ENCODE data around the gene PRR33. TPM values are rescaled to one million over a fixed set of nuclear protein-coding genes. Genes with fewer than 3 reads are reported as not detected.

Gene PRR33
- total and polyA plus RNA-seq, 9 donors: 0.01 TPM; not detected in 8

DNA sequence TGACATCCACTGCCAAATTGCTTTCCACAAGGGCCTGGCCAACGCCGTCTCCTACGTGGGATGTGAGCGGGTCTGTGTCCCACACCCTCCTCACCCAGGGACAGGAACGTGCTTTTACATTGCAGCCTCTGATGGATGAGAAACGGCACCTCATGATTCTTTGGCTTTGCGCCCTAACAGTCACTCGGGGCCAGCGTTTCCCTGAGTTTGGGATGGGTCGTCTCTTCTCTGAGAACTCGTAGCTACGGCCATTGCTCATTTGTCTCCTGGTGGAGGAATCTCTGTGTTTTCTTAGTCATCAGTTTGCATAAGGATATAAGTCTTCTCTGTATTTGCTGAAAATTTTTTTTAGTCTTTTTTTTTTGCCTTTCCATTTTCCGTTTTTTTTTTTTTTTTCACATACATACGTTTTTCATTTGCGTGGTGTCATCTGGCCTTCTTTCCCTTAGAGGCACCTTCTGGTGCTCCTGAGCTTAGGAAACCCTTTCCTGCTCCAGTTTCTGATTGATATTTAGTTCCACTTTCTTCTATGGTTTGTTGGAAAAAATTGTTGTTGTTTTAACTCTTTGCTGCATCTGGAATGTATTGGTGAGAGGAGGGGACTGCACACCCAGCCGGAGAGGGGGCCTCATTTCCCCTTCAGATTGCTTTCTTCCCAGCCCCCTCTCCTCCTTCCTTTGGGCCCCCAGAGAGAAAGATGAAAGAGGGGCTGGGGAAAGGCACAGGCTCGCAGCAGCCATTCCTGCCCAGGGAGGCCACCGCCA lies 39.8 kb upstream of the PRR33 start:
- Histone ChIP-seq H3K4me1 (ENCODE audit: insufficient read depth) (peaks cover 2% of the 10 kb centered on the region), H3K9me3 (no peaks in the 10 kb centered on the region), H3K4me3 (no peak overlapping the region), H3K27ac (no peak overlapping the region), H3K36me3 (no peaks in the 10 kb centered on the region), H3K27me3 (no peaks in the 10 kb centered on the region)
- intact Hi-C loops (cut with DNase I): no loop called here
- WGBS, 3 donors: 32 to 38% (median 36%) methylated on average over 18 of the region's 18 CpGs
- DNase-seq: no peak
- TF ChIP-seq EP300 (IDR thresholded peaks at IDR 0.05) (no peak), CTCF (IDR thresholded peaks at IDR 0.05) (no peak), POLR2A (IDR thresholded peaks at IDR 0.05) (no peak)

DNA sequence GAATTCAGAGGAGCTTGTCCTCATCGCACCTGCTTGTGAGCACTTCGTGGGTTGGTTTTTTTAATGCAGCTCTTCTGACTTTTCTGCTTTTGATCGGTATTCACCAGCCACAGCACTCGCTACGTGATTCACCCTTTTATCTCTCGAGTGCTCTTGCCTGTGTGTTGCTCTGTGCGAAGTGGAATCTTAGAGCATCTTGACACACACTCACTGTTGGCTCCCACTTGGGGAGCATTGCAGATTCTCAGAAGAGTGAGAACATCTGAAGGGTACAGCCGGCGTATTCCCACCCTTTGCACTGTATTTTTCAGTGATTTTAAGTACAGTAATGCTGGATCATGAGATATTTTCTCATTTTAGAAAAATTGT lies 38.8 kb upstream of the PRR33 start:
- 21 to 44% (median 43%) methylated on average over 9 of the region's 9 CpGs for WGBS, 3 donors
- TF ChIP-seq EP300 (IDR thresholded peaks at IDR 0.05) (no peak), CTCF (IDR thresholded peaks at IDR 0.05) (no peak), POLR2A (IDR thresholded peaks at IDR 0.05) (no peak)
- Histone ChIP-seq H3K4me1 (ENCODE audit: insufficient read depth) (peaks cover 2% of the 10 kb centered on the region), H3K27me3 (no peaks in the 10 kb centered on the region), H3K27ac (no peak overlapping the region), H3K36me3 (no peaks in the 10 kb centered on the region), H3K9me3 (no peaks in the 10 kb centered on the region), H3K4me3 (no peak overlapping the region)
- intact Hi-C loops (cut with DNase I): no loop called here
- DNase-seq: no peak

DNA sequence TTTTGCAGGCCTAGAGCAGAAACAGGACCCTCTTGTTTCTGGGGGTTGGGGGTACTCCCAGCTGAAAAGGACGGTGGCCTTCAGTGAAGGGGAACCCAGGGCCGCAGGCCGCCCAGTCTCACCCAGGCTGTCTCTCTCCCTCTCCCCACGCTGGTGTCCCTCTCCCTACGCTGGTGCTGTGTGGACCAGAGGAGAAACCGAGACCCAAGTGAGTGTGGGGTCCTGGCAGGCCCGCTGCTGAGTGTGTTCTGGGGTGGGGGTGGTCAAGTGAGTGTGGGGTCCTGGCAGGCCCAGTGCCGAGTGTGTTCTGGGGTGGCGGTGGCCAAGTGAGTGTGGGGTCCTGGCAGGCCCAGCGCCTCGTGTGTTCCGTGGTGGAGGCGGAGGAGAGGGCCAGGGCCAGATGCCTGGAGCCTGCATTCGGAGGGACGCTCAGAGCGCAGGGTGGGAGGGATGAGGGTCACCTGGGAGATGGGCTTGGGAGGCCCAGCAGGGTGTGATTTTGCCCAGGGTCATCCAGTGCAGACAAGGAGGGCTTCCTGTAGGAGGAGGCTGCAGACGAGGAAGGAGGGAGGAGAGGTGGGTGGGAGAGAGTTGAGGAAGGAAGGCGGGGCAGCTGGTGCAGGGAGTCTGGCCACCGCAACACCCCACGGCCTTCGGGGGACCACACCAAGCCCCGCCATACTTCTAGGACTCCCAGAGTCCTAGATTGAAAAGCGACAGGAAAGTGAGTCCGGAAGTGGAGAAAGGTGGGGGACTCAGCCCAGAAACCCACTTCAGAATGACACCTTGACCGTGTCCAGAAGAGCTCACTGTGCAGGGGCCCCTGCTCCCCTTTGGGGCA lies 38.1 kb upstream of the PRR33 start:
- Histone ChIP-seq H3K9me3 (no peaks in the 10 kb centered on the region), H3K27ac (no peak overlapping the region), H3K27me3 (no peaks in the 10 kb centered on the region), H3K36me3 (no peaks in the 10 kb centered on the region), H3K4me3 (no peak overlapping the region), H3K4me1 (ENCODE audit: insufficient read depth) (peaks cover 2% of the 10 kb centered on the region)
- DNase-seq: no peak
- WGBS, 3 donors: 82 to 90% (median 85%) methylated on average over 25 of the region's 25 CpGs
- intact Hi-C loops (cut with DNase I): loop anchor here in 2 of 4 donors (10.0 kb wide), 3 partner anchors 215 to 235 kb away; partner anchors contain the start of gene KRTAP5-6 (in 1 of the 2)
- TF ChIP-seq EP300 (IDR thresholded peaks at IDR 0.05) (no peak), CTCF (IDR thresholded peaks at IDR 0.05) (no peak), POLR2A (IDR thresholded peaks at IDR 0.05) (no peak)

DNA sequence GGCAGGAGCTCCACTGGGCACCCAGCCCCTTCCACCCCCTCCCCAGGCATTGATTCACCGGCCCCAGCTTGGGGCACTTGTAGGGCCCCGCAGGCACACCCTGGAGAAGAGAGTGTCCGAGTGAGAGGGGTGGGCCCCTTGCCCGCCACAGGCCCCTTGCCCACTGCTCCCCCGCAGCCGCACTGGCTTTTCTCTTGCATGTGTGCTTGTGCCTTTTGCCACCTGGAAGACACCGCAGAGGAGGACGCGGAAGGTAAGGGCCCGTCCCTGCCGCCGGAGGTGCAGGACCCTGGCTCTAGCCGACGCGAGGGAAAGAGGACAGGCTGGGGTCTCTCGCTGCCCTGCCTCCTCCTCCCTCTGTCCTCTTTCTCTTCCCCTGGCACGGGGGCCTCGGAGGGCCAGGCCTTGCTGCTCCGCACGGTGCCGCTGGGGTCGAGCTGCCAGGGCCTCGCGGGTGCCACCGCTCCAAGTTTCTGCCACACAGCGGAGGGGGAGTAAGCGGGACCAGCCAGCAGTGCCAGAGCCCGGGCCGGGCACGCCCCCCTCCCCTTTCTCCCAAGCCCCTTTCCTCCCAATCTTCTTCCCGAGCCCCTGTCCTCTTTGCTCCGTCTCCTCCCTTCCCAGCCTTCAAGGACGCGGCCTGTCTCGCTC lies 37.3 kb upstream of the PRR33 start:
- no peaks in the 10 kb centered on the region for H3K9me3 ChIP-seq
- no peak overlapping the region for H3K27ac ChIP-seq
- H3K36me3 ChIP-seq: no peaks in the 10 kb centered on the region
- WGBS, 3 donors: 86 to 88% (median 88%) methylated on average over 33 to 35 of the region's 35 CpGs
- no peak overlapping the region for H3K4me3 ChIP-seq
- no peaks in the 10 kb centered on the region for H3K27me3 ChIP-seq
- DNase-seq: peak in 1 of 5 donors; percentile 34
- peaks cover 2% of the 10 kb centered on the region for H3K4me1 ChIP-seq (ENCODE audit: insufficient read depth)
- no peak for TF ChIP-seq CTCF (IDR thresholded peaks at IDR 0.05)
- no peak for TF ChIP-seq EP300 (IDR thresholded peaks at IDR 0.05)
- TF ChIP-seq POLR2A (IDR thresholded peaks at IDR 0.05): no peak
- intact Hi-C loops (cut with DNase I): loop anchor here in 2 of 4 donors (10.0 kb wide), 3 partner anchors 216 to 234 kb away; partner anchors contain the start of gene KRTAP5-6 (in 1 of the 2)
